SK-N-SH treated with all-trans-retinoic acid at 6 μM for 48 hours (cell line): Measurements from ENCODE around the gene TTC27.

Experiments used
- ATAC-seq: fragments of 200-7000 bp; cut with Tn5 transposase; 3 replicates; pipeline ENCODE4 v1.9.1; 2020; ENCODE audit warnings: mild to moderate bottlenecking, moderate library complexity
- ARNTL ChIP-seq: fragments of 450-650 bp; formaldehyde crosslinking; IDR thresholded peaks from 2 replicates; pipeline ENCODE4 v1.5.0; 2020; ENCODE audit warnings: low read depth, mild to moderate bottlenecking, moderate library complexity, borderline replicate concordance
- BACH2 ChIP-seq: fragments of 250-450 bp; sonication (Bioruptor Pico); IDR thresholded peaks from 2 replicates; pipeline ENCODE4 v1.9.0; 2021; ENCODE audit warnings: mild to moderate bottlenecking, borderline replicate concordance
- CREB5 ChIP-seq: fragments of 250-450 bp; sonication (Bioruptor Pico); IDR thresholded peaks from 2 replicates; pipeline ENCODE4 v1.5.1; 2020; ENCODE audit warnings: low read depth, mild to moderate bottlenecking, moderate library complexity
- CSRNP3 ChIP-seq: fragments of 250-450 bp; sonication (Bioruptor Pico); IDR thresholded peaks from 2 replicates; pipeline ENCODE4 v1.5.1; 2021; ENCODE audit warnings: mild to moderate bottlenecking, moderate library complexity
- ESRRG ChIP-seq: fragments of 250-450 bp; sonication (Bioruptor Pico); IDR thresholded peaks from 2 replicates; pipeline ENCODE4 v1.6.1; 2021; ENCODE audit warnings: mild to moderate bottlenecking
- ISL1 ChIP-seq: fragments of 250-450 bp; sonication (Bioruptor Pico); IDR thresholded peaks from 2 replicates; pipeline ENCODE4 v2.1.2; 2022; ENCODE audit warnings: mild to moderate bottlenecking, moderate library complexity
- OSR1 ChIP-seq: fragments of 250-450 bp; sonication (Bioruptor Pico); IDR thresholded peaks from 2 replicates; pipeline ENCODE4 v1.8.0; 2022; ENCODE audit warnings: moderate library complexity, mild to moderate bottlenecking, inconsistent platforms
- PATZ1 ChIP-seq: fragments of 250-450 bp; sonication (Bioruptor Pico); IDR thresholded peaks from 2 replicates; pipeline ENCODE4 v1.8.0; 2020; ENCODE audit warnings: mild to moderate bottlenecking, moderate library complexity, borderline replicate concordance
- POU6F1 ChIP-seq: fragments of 250-450 bp; sonication (Bioruptor Pico); IDR thresholded peaks from 2 replicates; pipeline ENCODE4 v1.8.0; 2021; ENCODE audit warnings: low read depth, mild to moderate bottlenecking, moderate library complexity, borderline replicate concordance
- PPARA ChIP-seq: fragments of 250-450 bp; sonication (Bioruptor Pico); IDR thresholded peaks from 2 replicates; pipeline ENCODE4 v1.5.0; 2020; ENCODE audit warnings: mild to moderate bottlenecking, borderline replicate concordance
- RARB ChIP-seq: fragments of 250-450 bp; sonication (Bioruptor Pico); IDR thresholded peaks from 2 replicates; pipeline ENCODE4 v1.8.0; 2021; ENCODE audit warnings: mild to moderate bottlenecking, moderate library complexity
- SNAI2 ChIP-seq: fragments of 250-450 bp; sonication (Bioruptor Pico); IDR thresholded peaks from 2 replicates; pipeline ENCODE4 v1.5.0; 2020; ENCODE audit warnings: mild to moderate bottlenecking, moderate library complexity
- TCF4 ChIP-seq: fragments of 250-450 bp; sonication (Bioruptor Pico); IDR thresholded peaks from 2 replicates; pipeline ENCODE4 v1.8.0; 2021; ENCODE audit warnings: mild to moderate bottlenecking, moderate library complexity, borderline replicate concordance
- ZC3H10 ChIP-seq: fragments of 250-450 bp; sonication (Bioruptor Pico); IDR thresholded peaks from 2 replicates; pipeline ENCODE4 v1.5.1; 2021; ENCODE audit warnings: mild to moderate bottlenecking, moderate library complexity
- ZFP3 ChIP-seq: fragments of 250-450 bp; sonication (Bioruptor Pico); IDR thresholded peaks from 2 replicates; pipeline ENCODE4 v1.5.0; 2020; ENCODE audit warnings: mild to moderate bottlenecking, moderate library complexity
- ZFP30 ChIP-seq: fragments of 450-650 bp; formaldehyde crosslinking; IDR thresholded peaks from 2 replicates; pipeline ENCODE4 v1.5.0; 2022; ENCODE audit warnings: mild to moderate bottlenecking, moderate library complexity
- ZNF565 ChIP-seq: fragments of 450-650 bp; formaldehyde crosslinking; conservative IDR thresholded peaks from 2 replicates; pipeline ENCODE4 v1.5.0; 2020; ENCODE audit warnings: low read depth, mild to moderate bottlenecking, moderate library complexity
- ZNF70 ChIP-seq: fragments of 450-650 bp; formaldehyde crosslinking; IDR thresholded peaks from 2 replicates; pipeline ENCODE4 v1.5.0; 2020; ENCODE audit warnings: mild to moderate bottlenecking, moderate library complexity

Gene TTC27

GRCh38 chr2:32738939-32739338, 111.1 kb downstream of the TTC27 start (continued):
- peak; percentile 49; the same call in 1 of the 2 replicates for TF ChIP-seq POU6F1 (CRISPR knock-in tag)
- TF ChIP-seq RARB (CRISPR knock-in tag): no peak
- TF ChIP-seq, all 23 proteins: peak for 9

- no peak for ATAC-seq
- no peak for TF ChIP-seq CREB5 (CRISPR knock-in tag)
These were observed 111.8 kb downstream of the TTC27 start for GRCh38 chr2:32739664-32740063.

- ATAC-seq: no peak
- TF ChIP-seq POU6F1 (CRISPR knock-in tag) (no peak), ISL1 (CRISPR knock-in tag) (0 out of 2 replicates have a peak, but pooled peaks have one; percentile 23), SNAI2 (CRISPR knock-in tag) (no peak), ARNTL (CRISPR knock-in tag) (no peak)
These were observed 113.7 kb downstream of the TTC27 start for GRCh38 chr2:32741575-32741974.

- ATAC-seq: no peak
- TF ChIP-seq PPARA (CRISPR knock-in tag): no peak
- TF ChIP-seq BACH2 (CRISPR knock-in tag): no peak
- no peak for TF ChIP-seq ZNF70 (CRISPR knock-in tag)
- TF ChIP-seq TCF4 (CRISPR knock-in tag): no peak
- no peak for TF ChIP-seq ZNF565 (CRISPR knock-in tag)
- no peak for TF ChIP-seq OSR1 (CRISPR knock-in tag)
- no peak for TF ChIP-seq PATZ1 (CRISPR knock-in tag)
- TF ChIP-seq CREB5 (CRISPR knock-in tag): no peak
- TF ChIP-seq ESRRG (CRISPR knock-in tag): no peak
- TF ChIP-seq ZFP30 (CRISPR knock-in tag): no peak
- TF ChIP-seq ARNTL (CRISPR knock-in tag): no peak
- no peak for TF ChIP-seq ZC3H10 (CRISPR knock-in tag)
- no peak for TF ChIP-seq RARB (CRISPR knock-in tag)
- TF ChIP-seq ZFP3: no peak
- no peak for TF ChIP-seq CSRNP3 (CRISPR knock-in tag)
These were observed 114.5 kb downstream of the TTC27 start for GRCh38 chr2:32742376-32742775.
